Measurements from ENCODE around the gene PACSIN3. TPM values are rescaled to one million over a fixed set of nuclear protein-coding genes. Genes with fewer than 3 reads are reported as not detected.

PACSIN3 gene
- total RNA-seq, 1 donor from 2014 or later, result 28.6 TPM

DNA sequence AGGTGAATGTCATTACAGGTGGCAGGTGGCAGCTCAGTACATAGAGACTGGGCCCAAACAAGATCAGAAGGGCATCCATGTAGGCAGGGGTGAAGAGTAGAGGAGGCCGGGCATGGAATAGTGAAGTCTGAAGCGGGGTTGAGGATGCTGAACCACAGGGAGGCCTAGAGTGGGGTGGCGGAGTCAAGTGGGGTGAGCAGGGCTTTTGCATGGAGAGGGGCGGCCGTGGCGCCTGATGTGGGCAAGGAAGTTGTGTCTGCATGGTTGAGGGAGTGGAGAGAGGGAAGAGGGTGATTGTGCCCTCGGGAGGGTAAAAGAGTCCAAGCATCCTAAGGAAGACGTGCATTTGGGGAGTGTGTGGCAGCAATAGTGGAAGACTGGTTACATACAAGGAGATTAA lies 42.9 kb upstream of the PACSIN3 start:
- H3K4me3 ChIP-seq, result no peak overlapping the region
- peaks cover 64% of the 10 kb centered on the region for H3K36me3 ChIP-seq
- intact Hi-C loops (cut with DNase I), result no loop called here
- DNase-seq, result no peak
- H3K27me3 ChIP-seq (ENCODE audit: low read depth), result no peaks in the 10 kb centered on the region
- no peak for ATAC-seq
- H3K27ac ChIP-seq, result no peak overlapping the region
- H3K4me1 ChIP-seq, result peaks cover 5% of the 10 kb centered on the region
- TF ChIP-seq, protein P1, sequence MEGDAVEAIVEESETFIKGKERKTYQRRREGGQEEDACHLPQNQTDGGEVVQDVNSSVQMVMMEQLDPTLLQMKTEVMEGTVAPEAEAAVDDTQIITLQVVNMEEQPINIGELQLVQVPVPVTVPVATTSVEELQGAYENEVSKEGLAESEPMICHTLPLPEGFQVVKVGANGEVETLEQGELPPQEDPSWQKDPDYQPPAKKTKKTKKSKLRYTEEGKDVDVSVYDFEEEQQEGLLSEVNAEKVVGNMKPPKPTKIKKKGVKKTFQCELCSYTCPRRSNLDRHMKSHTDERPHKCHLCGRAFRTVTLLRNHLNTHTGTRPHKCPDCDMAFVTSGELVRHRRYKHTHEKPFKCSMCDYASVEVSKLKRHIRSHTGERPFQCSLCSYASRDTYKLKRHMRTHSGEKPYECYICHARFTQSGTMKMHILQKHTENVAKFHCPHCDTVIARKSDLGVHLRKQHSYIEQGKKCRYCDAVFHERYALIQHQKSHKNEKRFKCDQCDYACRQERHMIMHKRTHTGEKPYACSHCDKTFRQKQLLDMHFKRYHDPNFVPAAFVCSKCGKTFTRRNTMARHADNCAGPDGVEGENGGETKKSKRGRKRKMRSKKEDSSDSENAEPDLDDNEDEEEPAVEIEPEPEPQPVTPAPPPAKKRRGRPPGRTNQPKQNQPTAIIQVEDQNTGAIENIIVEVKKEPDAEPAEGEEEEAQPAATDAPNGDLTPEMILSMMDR (IDR thresholded peaks at IDR 0.05), result no peak
- H3K9me3 ChIP-seq, result no peaks in the 10 kb centered on the region

DNA sequence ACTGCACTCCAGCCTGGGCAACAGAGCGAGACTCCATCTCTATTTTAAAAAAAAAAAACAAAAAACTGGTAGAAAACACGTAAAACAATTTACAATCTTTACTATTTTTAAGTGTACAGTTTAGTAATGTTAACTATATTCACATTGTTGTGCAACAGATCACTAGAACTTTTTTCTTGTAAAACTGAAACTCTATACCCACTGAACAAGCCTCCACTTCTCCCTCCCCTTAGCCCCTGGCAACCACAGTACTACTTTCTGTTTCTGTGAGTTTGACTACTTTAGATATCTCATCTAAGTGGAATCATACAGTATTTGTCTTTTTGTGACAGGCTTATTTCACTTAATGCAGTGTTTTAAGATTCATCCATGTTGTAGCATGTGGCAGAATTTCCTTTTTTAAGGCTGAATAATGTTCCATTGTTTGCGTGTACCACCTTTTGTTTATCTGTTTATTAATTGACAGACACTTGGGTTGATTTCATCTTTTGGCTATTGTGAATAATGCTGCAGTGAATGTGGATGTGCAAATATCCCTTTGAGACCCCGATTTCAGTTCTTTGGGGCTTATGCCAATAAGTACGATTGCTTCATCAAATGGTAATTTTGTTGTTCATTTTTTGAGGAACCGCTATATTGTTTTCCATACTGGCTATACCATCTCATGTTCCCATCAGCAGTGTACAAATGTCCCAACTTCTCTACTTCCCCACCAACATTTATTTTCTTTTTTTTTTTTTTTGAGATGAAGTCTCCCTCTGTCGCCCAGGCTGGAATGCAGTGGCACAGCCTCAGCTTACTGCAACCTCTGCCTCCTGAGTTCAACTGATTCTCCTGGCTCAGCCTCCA lies 39.5 kb upstream of the PACSIN3 start:
- Histone ChIP-seq H3K4me3 (no peak overlapping the region), H3K27me3 (ENCODE audit: low read depth) (no peaks in the 10 kb centered on the region), H3K9me3 (no peaks in the 10 kb centered on the region), H3K4me1 (no peaks in the 10 kb centered on the region), H3K36me3 (peaks cover 90% of the 10 kb centered on the region), H3K27ac (no peak overlapping the region)
- ATAC-seq (peak; percentile 49 to 57), DNase-seq (no peak)
- TF ChIP-seq, protein P1 (IDR thresholded peaks at IDR 0.05), result no peak
- intact Hi-C loops (cut with DNase I), result no loop called here

DNA sequence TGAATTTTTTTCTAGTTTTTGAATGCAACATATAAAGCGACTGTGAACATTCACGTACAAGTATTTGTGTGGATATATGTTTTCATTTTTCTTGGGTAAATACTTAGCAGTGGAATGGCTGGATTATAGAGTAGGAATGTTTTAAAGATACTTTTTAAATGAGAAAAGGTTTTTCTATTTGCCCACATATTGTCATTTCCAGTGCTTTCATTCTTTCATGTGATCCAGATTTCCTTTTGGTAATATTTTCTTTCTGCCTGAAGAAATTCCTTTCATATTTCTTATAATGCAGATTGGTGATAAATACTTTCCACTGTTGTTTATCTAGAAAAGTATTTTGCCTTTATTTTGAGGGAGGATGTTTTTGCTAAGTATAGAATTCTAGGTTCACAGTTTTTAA lies 36.5 kb upstream of the PACSIN3 start:
- Histone ChIP-seq H3K27ac (no peak overlapping the region), H3K4me1 (peaks cover 14% of the 10 kb centered on the region), H3K9me3 (no peaks in the 10 kb centered on the region), H3K36me3 (peaks cover 88% of the 10 kb centered on the region), H3K4me3 (no peak overlapping the region), H3K27me3 (ENCODE audit: low read depth) (no peaks in the 10 kb centered on the region)
- intact Hi-C loops (cut with DNase I), result no loop called here
- no peak for ATAC-seq
- DNase-seq, result no peak
- TF ChIP-seq, protein P1 (IDR thresholded peaks at IDR 0.05), result no peak

DNA sequence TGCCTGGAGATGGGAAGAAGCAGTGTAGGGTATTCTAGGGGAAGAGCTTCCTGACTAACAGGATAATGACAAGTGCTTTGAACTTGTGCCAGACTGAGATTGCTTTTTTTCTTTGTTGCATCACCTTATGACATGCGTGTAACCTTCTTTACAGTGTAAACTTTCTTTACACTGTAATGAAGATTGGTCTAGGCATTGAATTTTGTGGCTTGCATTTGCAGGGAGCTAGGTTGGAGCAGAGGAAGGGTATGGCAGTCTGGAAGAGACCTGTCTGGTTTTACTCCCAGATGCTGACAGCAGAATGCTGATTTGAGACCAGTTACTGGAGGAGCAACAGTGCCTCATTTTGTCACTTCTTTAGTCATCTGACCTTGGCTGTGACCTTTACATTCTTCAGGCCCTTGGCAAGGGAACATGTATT lies 34.2 kb upstream of the PACSIN3 start:
- intact Hi-C loops (cut with DNase I), result no loop called here
- no peak overlapping the region for H3K27ac ChIP-seq

DNA sequence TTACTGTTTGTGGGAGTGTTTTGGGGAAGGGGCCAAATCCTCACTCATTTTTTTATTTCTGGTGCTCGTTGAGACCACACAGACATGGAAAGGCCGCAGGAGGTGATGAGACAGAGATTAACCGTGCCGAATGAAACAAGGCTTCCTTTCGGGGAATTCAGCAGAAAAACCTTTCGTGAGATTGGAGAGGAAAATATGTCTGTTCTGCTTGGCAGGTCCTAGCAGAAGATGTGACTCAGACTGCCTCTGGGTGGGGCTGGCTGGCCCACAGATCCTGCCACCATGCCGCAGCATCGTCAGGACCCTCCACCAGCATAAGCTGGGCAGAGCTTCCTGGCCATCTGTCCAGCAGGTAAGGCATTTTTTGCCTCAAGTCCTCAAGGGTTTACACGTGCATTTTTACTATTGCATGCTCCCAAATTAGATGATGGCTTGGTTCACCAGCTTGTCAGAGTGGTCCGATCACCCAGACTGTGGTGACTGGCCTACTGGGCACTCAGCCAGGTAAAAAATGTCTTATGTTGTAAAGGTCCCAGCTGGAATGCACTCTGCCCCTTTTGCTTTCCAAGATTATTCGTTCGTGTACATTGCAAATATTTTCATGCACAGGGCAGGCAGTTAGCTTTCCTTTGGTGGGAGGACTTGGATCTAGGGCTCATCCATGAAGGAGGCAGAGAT lies 30.0 kb upstream of the PACSIN3 start:
- Histone ChIP-seq H3K4me1 (peaks cover 47% of the 10 kb centered on the region), H3K9me3 (no peaks in the 10 kb centered on the region), H3K4me3 (peak overlapping the region; percentile 74), H3K27me3 (ENCODE audit: low read depth) (no peaks in the 10 kb centered on the region), H3K36me3 (peaks cover 32% of the 10 kb centered on the region), H3K27ac (peak overlapping the region; percentile 90)
- intact Hi-C loops (cut with DNase I), result no loop called here
- TF ChIP-seq, protein P1 (IDR thresholded peaks at IDR 0.05), result no peak
- ATAC-seq (no peak), DNase-seq (no peak)

More for the DNA sequence above, 34.2 kb upstream of the PACSIN3 start:
- Histone ChIP-seq H3K36me3 (peaks cover 69% of the 10 kb centered on the region), H3K4me3 (no peak overlapping the region), H3K27me3 (ENCODE audit: low read depth) (no peaks in the 10 kb centered on the region), H3K9me3 (no peaks in the 10 kb centered on the region), H3K4me1 (peaks cover 36% of the 10 kb centered on the region)
- TF ChIP-seq, protein P1 (IDR thresholded peaks at IDR 0.05), result no peak
- ATAC-seq, result no peak
- no peak for DNase-seq

All from lower lobe of right lung (tissue), 2 donors.